H9 (cell line): ENCODE results near the gene WDR13. TPM values are rescaled to one million over a fixed set of nuclear protein-coding genes. Genes with fewer than 3 reads are reported as not detected.

ENCODE experiments used
- DNase-seq: peaks from one replicate; pipeline ENCODE4 v3.0.0-alpha.2; 2017
- H2AFZ ChIP-seq: one replicate; pipeline ENCODE4 v1.6.1; 2013; ENCODE audit warnings: mild to moderate bottlenecking, low read length, control low read depth, moderate library complexity
- H2AK5ac ChIP-seq: 2 replicates; pipeline ENCODE4 v1.6.1; 2013; ENCODE audit warnings: low read length, control low read depth, mixed read lengths; ENCODE audit not compliant: insufficient read length
- H2BK120ac ChIP-seq: one replicate; pipeline ENCODE4 v1.6.1; 2013; ENCODE audit warnings: low read depth, mild to moderate bottlenecking, low read length, control low read depth, inconsistent platforms; ENCODE audit not compliant: poor library complexity, severe bottlenecking
- H2BK12ac ChIP-seq: 2 replicates; pipeline ENCODE4 v1.6.1; 2013; ENCODE audit warnings: low read length, control low read depth, mixed read lengths, low read depth; ENCODE audit not compliant: insufficient read length
- H2BK15ac ChIP-seq: 2 replicates; pipeline ENCODE4 v1.6.1; 2013; ENCODE audit warnings: low read depth, low read length, control low read depth
- H2BK20ac ChIP-seq: one replicate; pipeline ENCODE4 v1.6.1; 2013; ENCODE audit warnings: low read depth, mild to moderate bottlenecking, low read length, control low read depth, inconsistent platforms; ENCODE audit not compliant: poor library complexity, severe bottlenecking
- H2BK5ac ChIP-seq: 2 replicates; pipeline ENCODE4 v1.6.1; 2013; ENCODE audit warnings: low read length, control low read depth, mixed read lengths; ENCODE audit not compliant: insufficient read length
- H3K14ac ChIP-seq: 2 replicates; pipeline ENCODE4 v1.6.1; 2013; ENCODE audit warnings: low read length, control low read depth; ENCODE audit not compliant: insufficient read depth
- H3K18ac ChIP-seq: 2 replicates; pipeline ENCODE4 v1.6.1; 2013; ENCODE audit warnings: low read depth, mild to moderate bottlenecking, mixed read lengths, low read length, control low read depth; ENCODE audit not compliant: insufficient read length
- H3K23ac ChIP-seq: 2 replicates; pipeline ENCODE4 v1.6.1; 2013; ENCODE audit warnings: low read length, control low read depth, mixed read lengths, low read depth; ENCODE audit not compliant: insufficient read length
- H3K23me2 ChIP-seq: 2 replicates; pipeline ENCODE4 v1.6.1; 2013; ENCODE audit warnings: low read depth, mild to moderate bottlenecking, mixed read lengths, low read length, control low read depth; ENCODE audit not compliant: insufficient read length, poor library complexity, severe bottlenecking
- H3K27ac ChIP-seq: 2 replicates; pipeline ENCODE4 v1.5.1; 2013; ENCODE audit warnings: low read length, control low read depth, mixed read lengths, low read depth; ENCODE audit not compliant: insufficient read length
- H3K27me3 ChIP-seq: 2 replicates; pipeline ENCODE4 v1.6.1; 2013; ENCODE audit warnings: low read length, control low read depth, inconsistent platforms; ENCODE audit not compliant: insufficient read depth
- H3K4ac ChIP-seq: 2 replicates; pipeline ENCODE4 v1.6.1; 2013; ENCODE audit warnings: low read depth, mild to moderate bottlenecking, control low read depth, inconsistent platforms, low read length, moderate library complexity
- H3K4me1 ChIP-seq: 2 replicates; pipeline ENCODE4 v1.6.1; 2013; ENCODE audit warnings: low read length, control low read depth, inconsistent platforms; ENCODE audit not compliant: insufficient read depth
- H3K4me2 ChIP-seq: 2 replicates; pipeline ENCODE4 v1.6.1; 2013; ENCODE audit warnings: low read length, control low read depth, mixed read lengths; ENCODE audit not compliant: insufficient read length, insufficient read depth
- H3K56ac ChIP-seq: 2 replicates; pipeline ENCODE4 v1.6.1; 2013; ENCODE audit warnings: low read depth, mild to moderate bottlenecking, mixed read lengths, low read length, control low read depth; ENCODE audit not compliant: insufficient read length
- H3K79me1 ChIP-seq: 2 replicates; pipeline ENCODE4 v1.6.1; 2013; ENCODE audit warnings: low read depth, mild to moderate bottlenecking, moderate library complexity, low read length, control low read depth, inconsistent platforms; ENCODE audit not compliant: insufficient read depth, poor library complexity, severe bottlenecking
- H3K79me2 ChIP-seq: 2 replicates; pipeline ENCODE4 v1.6.1; 2013; ENCODE audit warnings: low read length, control low read depth, inconsistent platforms; ENCODE audit not compliant: insufficient read depth
- H3K9ac ChIP-seq: 2 replicates; pipeline ENCODE4 v1.6.1; 2013; ENCODE audit warnings: low read length, control low read depth, mixed read lengths; ENCODE audit not compliant: insufficient read length; ENCODE audit errors: extremely low read depth
- H3K9me3 ChIP-seq: one replicate; pipeline ENCODE4 v1.6.1; 2013; ENCODE audit warnings: low read depth, low read length, inconsistent platforms; ENCODE audit not compliant: control insufficient read depth
- H3T11ph ChIP-seq: one replicate; pipeline ENCODE4 v1.6.1; 2013; ENCODE audit warnings: mild to moderate bottlenecking, low read length, control low read depth, inconsistent platforms
- H4K20me1 ChIP-seq: one replicate; pipeline ENCODE4 v1.6.1; 2013; ENCODE audit not compliant: control insufficient read depth, insufficient read length, insufficient read depth
- H4K5ac ChIP-seq: 2 replicates; pipeline ENCODE4 v1.6.1; 2013; ENCODE audit warnings: low read depth, mild to moderate bottlenecking, mixed read lengths, low read length, control low read depth; ENCODE audit not compliant: insufficient read length
- H4K8ac ChIP-seq: replicated peaks from 2 replicates; pipeline ENCODE4 v1.6.1; 2013; ENCODE audit warnings: low read length, control low read depth, mixed read lengths, low read depth; ENCODE audit not compliant: insufficient read length
- H4K91ac ChIP-seq: 2 replicates; pipeline ENCODE4 v1.6.1; 2013; ENCODE audit warnings: low read depth, mild to moderate bottlenecking, moderate library complexity, mixed read lengths, low read length, control low read depth; ENCODE audit not compliant: insufficient read length
- H3K27ac Mint-ChIP-seq, 3 experiments: 2 replicates in 2 of 3; 3 replicates in 1 of 3; pipeline ENCODE4 v1.8.0; 2020 to 2021; ENCODE audit warnings: mixed read lengths in 3 of 3, mild to moderate bottlenecking in 1 of 3, moderate library complexity in 1 of 3
- H3K27me3 Mint-ChIP-seq: 2 replicates; pipeline ENCODE4 v1.8.0; 2021; ENCODE audit warnings: low read depth, mild to moderate bottlenecking, moderate library complexity, mixed read lengths
- H3K36me3 Mint-ChIP-seq, 3 experiments: 2 replicates in 2 of 3; 3 replicates in 1 of 3; pipeline ENCODE4 v1.8.0; 2020 to 2021; ENCODE audit warnings: low read depth in 3 of 3, mixed read lengths in 3 of 3; ENCODE audit not compliant: insufficient read depth in 1 of 3
- H3K4me1 Mint-ChIP-seq, 2 experiments: 2 replicates each; pipeline ENCODE4 v1.8.0; 2020; ENCODE audit warnings: mixed read lengths in 2 of 2
- H3K4me3 Mint-ChIP-seq, 2 experiments: 2 replicates in 1 of 2; 3 replicates in 1 of 2; pipeline ENCODE4 v1.8.0; 2020 to 2021; ENCODE audit warnings: mild to moderate bottlenecking in 2 of 2, mixed read lengths in 2 of 2, moderate library complexity in 1 of 2
- H3K9me3 Mint-ChIP-seq, 2 experiments: 2 replicates in 1 of 2; 3 replicates in 1 of 2; pipeline ENCODE4 v1.8.0; 2020; ENCODE audit warnings: mild to moderate bottlenecking in 2 of 2, mixed read lengths in 2 of 2, moderate library complexity in 1 of 2
- CTCF ChIP-seq: fragments of 200-600 bp; sonication (generic); conservative IDR thresholded peaks from 3 replicates; pipeline ENCODE4 v1.8.0; 2021; ENCODE audit warnings: antibody characterized with exemption, mild to moderate bottlenecking
- WGBS: extraction: QIAGEN DNeasy Blood & Tissue Kit; methylation state at CpG from one replicate; pipeline ENCODE4 v1.1.7; 2013; ENCODE audit warnings: missing lambda C conversion rate, low lambda C conversion rate, mixed read lengths; ENCODE audit not compliant: insufficient read length; ENCODE audit errors: extremely low coverage; 5-methylcytosine and 5-hydroxymethylcytosine counted together
- total RNA-seq: library from RNA; stranded (reverse); gene quantifications from 2 replicates; pipeline ENCODE4 v1.2.1, GENCODE V29; 2021

WDR13 gene
- total RNA-seq, 1 experiment from 2014 or later = 29.4 TPM

- no peaks in the 10 kb centered on the region for H3K27me3 Mint-ChIP-seq
- no peak overlapping the region for H4K5ac ChIP-seq
- TF ChIP-seq CTCF = no peak
- H3K4me1 Mint-ChIP-seq = no peaks in the 10 kb centered on the region
- H3K14ac ChIP-seq = no peak overlapping the region
- no peak overlapping the region for H3K9ac ChIP-seq
- no peak overlapping the region for H2BK15ac ChIP-seq
- peaks cover 33% of the 10 kb centered on the region for H3K9me3 ChIP-seq
- no peak overlapping the region for H3K4ac ChIP-seq
- H3K79me2 ChIP-seq = no peaks in the 10 kb centered on the region
- H4K20me1 ChIP-seq = no peaks in the 10 kb centered on the region
- peaks cover 6 to 49% (median 32%) of the 10 kb centered on the region in 3 experiments; a peak in 6 of 7 replicates for H3K36me3 Mint-ChIP-seq
- peaks cover 68 to 75% of the 10 kb centered on the region in 2 experiments for H3K9me3 Mint-ChIP-seq
- no peak overlapping the region for H3K27ac Mint-ChIP-seq
- no peak overlapping the region for H3K4me2 ChIP-seq
- no peak overlapping the region for H2BK12ac ChIP-seq
- H3K18ac ChIP-seq = no peak overlapping the region
- no peak overlapping the region for H2BK5ac ChIP-seq
- H3K4me3 Mint-ChIP-seq = no peak overlapping the region; a peak in 1 of 5 replicates
- no peaks in the 10 kb centered on the region for H3K23me2 ChIP-seq
- H3K27me3 ChIP-seq = no peaks in the 10 kb centered on the region
- H3K79me1 ChIP-seq = no peaks in the 10 kb centered on the region
- H3T11ph ChIP-seq = no peak overlapping the region
- no peak overlapping the region for H3K27ac ChIP-seq
- H4K8ac ChIP-seq = no peak overlapping the region
- H2AFZ ChIP-seq = no peak overlapping the region
- no peak overlapping the region for H2BK20ac ChIP-seq
- DNase-seq = no peak
- no peak overlapping the region for H4K91ac ChIP-seq
- H2BK120ac ChIP-seq = no peak overlapping the region
- no peaks in the 10 kb centered on the region for H3K4me1 ChIP-seq
- no peak overlapping the region for H3K23ac ChIP-seq
- no peak overlapping the region for H3K56ac ChIP-seq
- no CpG with 5 or more reads among the region's 12 CpGs for WGBS
- no peak overlapping the region for H2AK5ac ChIP-seq
Measured at GRCh38 chrX:48560681-48561080, 36.6 kb upstream of the WDR13 start.
